H9 (cell line): ENCODE data around the gene OVAAL. TPM values are rescaled to one million over a fixed set of nuclear protein-coding genes. Genes with fewer than 3 reads are reported as not detected.

ENCODE experiments used
- DNase-seq: peaks from one replicate; pipeline ENCODE4 v3.0.0-alpha.2; 2017
- H2AFZ ChIP-seq: one replicate; pipeline ENCODE4 v1.6.1; 2013; ENCODE audit warnings: mild to moderate bottlenecking, low read length, control low read depth, moderate library complexity
- H2AK5ac ChIP-seq: 2 replicates; pipeline ENCODE4 v1.6.1; 2013; ENCODE audit warnings: low read length, control low read depth, mixed read lengths; ENCODE audit not compliant: insufficient read length
- H2BK120ac ChIP-seq: one replicate; pipeline ENCODE4 v1.6.1; 2013; ENCODE audit warnings: low read depth, mild to moderate bottlenecking, low read length, control low read depth, inconsistent platforms; ENCODE audit not compliant: poor library complexity, severe bottlenecking
- H2BK12ac ChIP-seq: 2 replicates; pipeline ENCODE4 v1.6.1; 2013; ENCODE audit warnings: low read length, control low read depth, mixed read lengths, low read depth; ENCODE audit not compliant: insufficient read length
- H2BK15ac ChIP-seq: 2 replicates; pipeline ENCODE4 v1.6.1; 2013; ENCODE audit warnings: low read depth, low read length, control low read depth
- H2BK20ac ChIP-seq: one replicate; pipeline ENCODE4 v1.6.1; 2013; ENCODE audit warnings: low read depth, mild to moderate bottlenecking, low read length, control low read depth, inconsistent platforms; ENCODE audit not compliant: poor library complexity, severe bottlenecking
- H2BK5ac ChIP-seq: 2 replicates; pipeline ENCODE4 v1.6.1; 2013; ENCODE audit warnings: low read length, control low read depth, mixed read lengths; ENCODE audit not compliant: insufficient read length
- H3K14ac ChIP-seq: 2 replicates; pipeline ENCODE4 v1.6.1; 2013; ENCODE audit warnings: low read length, control low read depth; ENCODE audit not compliant: insufficient read depth
- H3K18ac ChIP-seq: 2 replicates; pipeline ENCODE4 v1.6.1; 2013; ENCODE audit warnings: low read depth, mild to moderate bottlenecking, mixed read lengths, low read length, control low read depth; ENCODE audit not compliant: insufficient read length
- H3K23ac ChIP-seq: 2 replicates; pipeline ENCODE4 v1.6.1; 2013; ENCODE audit warnings: low read length, control low read depth, mixed read lengths, low read depth; ENCODE audit not compliant: insufficient read length
- H3K23me2 ChIP-seq: 2 replicates; pipeline ENCODE4 v1.6.1; 2013; ENCODE audit warnings: low read depth, mild to moderate bottlenecking, mixed read lengths, low read length, control low read depth; ENCODE audit not compliant: insufficient read length, poor library complexity, severe bottlenecking
- H3K27ac ChIP-seq: 2 replicates; pipeline ENCODE4 v1.5.1; 2013; ENCODE audit warnings: low read length, control low read depth, mixed read lengths, low read depth; ENCODE audit not compliant: insufficient read length
- H3K27me3 ChIP-seq: 2 replicates; pipeline ENCODE4 v1.6.1; 2013; ENCODE audit warnings: low read length, control low read depth, inconsistent platforms; ENCODE audit not compliant: insufficient read depth
- H3K4ac ChIP-seq: 2 replicates; pipeline ENCODE4 v1.6.1; 2013; ENCODE audit warnings: low read depth, mild to moderate bottlenecking, control low read depth, inconsistent platforms, low read length, moderate library complexity
- H3K4me1 ChIP-seq: 2 replicates; pipeline ENCODE4 v1.6.1; 2013; ENCODE audit warnings: low read length, control low read depth, inconsistent platforms; ENCODE audit not compliant: insufficient read depth
- H3K4me2 ChIP-seq: 2 replicates; pipeline ENCODE4 v1.6.1; 2013; ENCODE audit warnings: low read length, control low read depth, mixed read lengths; ENCODE audit not compliant: insufficient read length, insufficient read depth
- H3K56ac ChIP-seq: 2 replicates; pipeline ENCODE4 v1.6.1; 2013; ENCODE audit warnings: low read depth, mild to moderate bottlenecking, mixed read lengths, low read length, control low read depth; ENCODE audit not compliant: insufficient read length
- H3K79me1 ChIP-seq: 2 replicates; pipeline ENCODE4 v1.6.1; 2013; ENCODE audit warnings: low read depth, mild to moderate bottlenecking, moderate library complexity, low read length, control low read depth, inconsistent platforms; ENCODE audit not compliant: insufficient read depth, poor library complexity, severe bottlenecking
- H3K79me2 ChIP-seq: 2 replicates; pipeline ENCODE4 v1.6.1; 2013; ENCODE audit warnings: low read length, control low read depth, inconsistent platforms; ENCODE audit not compliant: insufficient read depth
- H3K9ac ChIP-seq: 2 replicates; pipeline ENCODE4 v1.6.1; 2013; ENCODE audit warnings: low read length, control low read depth, mixed read lengths; ENCODE audit not compliant: insufficient read length; ENCODE audit errors: extremely low read depth
- H3K9me3 ChIP-seq: one replicate; pipeline ENCODE4 v1.6.1; 2013; ENCODE audit warnings: low read depth, low read length, inconsistent platforms; ENCODE audit not compliant: control insufficient read depth
- H3T11ph ChIP-seq: one replicate; pipeline ENCODE4 v1.6.1; 2013; ENCODE audit warnings: mild to moderate bottlenecking, low read length, control low read depth, inconsistent platforms
- H4K20me1 ChIP-seq: one replicate; pipeline ENCODE4 v1.6.1; 2013; ENCODE audit not compliant: control insufficient read depth, insufficient read length, insufficient read depth
- H4K5ac ChIP-seq: 2 replicates; pipeline ENCODE4 v1.6.1; 2013; ENCODE audit warnings: low read depth, mild to moderate bottlenecking, mixed read lengths, low read length, control low read depth; ENCODE audit not compliant: insufficient read length
- H4K8ac ChIP-seq: replicated peaks from 2 replicates; pipeline ENCODE4 v1.6.1; 2013; ENCODE audit warnings: low read length, control low read depth, mixed read lengths, low read depth; ENCODE audit not compliant: insufficient read length
- H4K91ac ChIP-seq: 2 replicates; pipeline ENCODE4 v1.6.1; 2013; ENCODE audit warnings: low read depth, mild to moderate bottlenecking, moderate library complexity, mixed read lengths, low read length, control low read depth; ENCODE audit not compliant: insufficient read length
- H3K27ac Mint-ChIP-seq, 3 experiments: 2 replicates in 2 of 3; 3 replicates in 1 of 3; pipeline ENCODE4 v1.8.0; 2020 to 2021; ENCODE audit warnings: mixed read lengths in 3 of 3, mild to moderate bottlenecking in 1 of 3, moderate library complexity in 1 of 3
- H3K27me3 Mint-ChIP-seq: 2 replicates; pipeline ENCODE4 v1.8.0; 2021; ENCODE audit warnings: low read depth, mild to moderate bottlenecking, moderate library complexity, mixed read lengths
- H3K36me3 Mint-ChIP-seq, 3 experiments: 2 replicates in 2 of 3; 3 replicates in 1 of 3; pipeline ENCODE4 v1.8.0; 2020 to 2021; ENCODE audit warnings: low read depth in 3 of 3, mixed read lengths in 3 of 3; ENCODE audit not compliant: insufficient read depth in 1 of 3
- H3K4me1 Mint-ChIP-seq, 2 experiments: 2 replicates each; pipeline ENCODE4 v1.8.0; 2020; ENCODE audit warnings: mixed read lengths in 2 of 2
- H3K4me3 Mint-ChIP-seq, 2 experiments: 2 replicates in 1 of 2; 3 replicates in 1 of 2; pipeline ENCODE4 v1.8.0; 2020 to 2021; ENCODE audit warnings: mild to moderate bottlenecking in 2 of 2, mixed read lengths in 2 of 2, moderate library complexity in 1 of 2
- H3K9me3 Mint-ChIP-seq, 2 experiments: 2 replicates in 1 of 2; 3 replicates in 1 of 2; pipeline ENCODE4 v1.8.0; 2020; ENCODE audit warnings: mild to moderate bottlenecking in 2 of 2, mixed read lengths in 2 of 2, moderate library complexity in 1 of 2
- CTCF ChIP-seq: fragments of 200-600 bp; sonication (generic); conservative IDR thresholded peaks from 3 replicates; pipeline ENCODE4 v1.8.0; 2021; ENCODE audit warnings: antibody characterized with exemption, mild to moderate bottlenecking
- WGBS: extraction: QIAGEN DNeasy Blood & Tissue Kit; methylation state at CpG from one replicate; pipeline ENCODE4 v1.1.7; 2013; ENCODE audit warnings: missing lambda C conversion rate, low lambda C conversion rate, mixed read lengths; ENCODE audit not compliant: insufficient read length; ENCODE audit errors: extremely low coverage; 5-methylcytosine and 5-hydroxymethylcytosine counted together
- total RNA-seq: library from RNA; stranded (reverse); gene quantifications from 2 replicates; pipeline ENCODE4 v1.2.1, GENCODE V29; 2021

OVAAL gene
- total RNA-seq, 1 experiment from 2014 or later, result not detected

- H3K36me3 Mint-ChIP-seq, result no peaks in the 10 kb centered on the region
- no peak overlapping the region for H3K56ac ChIP-seq
- peaks cover 17 to 30% of the 10 kb centered on the region in 2 experiments for H3K4me1 Mint-ChIP-seq
- H4K91ac ChIP-seq, result no peak overlapping the region
- no peak overlapping the region for H3K23ac ChIP-seq
- no peaks in the 10 kb centered on the region for H4K20me1 ChIP-seq
- no peak overlapping the region for H4K8ac ChIP-seq
- H2BK5ac ChIP-seq, result no peak overlapping the region
- H3K4me3 Mint-ChIP-seq, result no peak overlapping the region
- H2BK120ac ChIP-seq, result no peak overlapping the region
- H2BK12ac ChIP-seq, result no peak overlapping the region
- H3K14ac ChIP-seq, result no peak overlapping the region
- no peaks in the 10 kb centered on the region for H3K9me3 Mint-ChIP-seq
- H3K4me2 ChIP-seq, result no peak overlapping the region
- no peak for DNase-seq
- H3K27ac Mint-ChIP-seq, result peak overlapping the region in 1 of 3 experiments; percentile 13; a peak in 1 of 7 replicates
- no peak for TF ChIP-seq CTCF
- no peak overlapping the region for H4K5ac ChIP-seq
- H3K18ac ChIP-seq, result no peak overlapping the region
- H3T11ph ChIP-seq, result no peak overlapping the region
- H3K79me2 ChIP-seq, result no peaks in the 10 kb centered on the region
- H3K27me3 ChIP-seq, result no peaks in the 10 kb centered on the region
- H3K23me2 ChIP-seq, result no peaks in the 10 kb centered on the region
- H3K9me3 ChIP-seq, result no peaks in the 10 kb centered on the region
- H2BK15ac ChIP-seq, result no peak overlapping the region
- H2BK20ac ChIP-seq, result no peak overlapping the region
- H3K27ac ChIP-seq, result no peak overlapping the region
- H2AK5ac ChIP-seq, result no peak overlapping the region
- H3K4me1 ChIP-seq, result peaks cover 2% of the 10 kb centered on the region; the same call in 1 of the 2 replicates
- no peak overlapping the region for H3K9ac ChIP-seq
- H3K4ac ChIP-seq, result no peak overlapping the region
- no CpG with 5 or more reads among the region's 7 CpGs for WGBS
- no peaks in the 10 kb centered on the region for H3K79me1 ChIP-seq
- H2AFZ ChIP-seq, result no peak overlapping the region
- no peaks in the 10 kb centered on the region for H3K27me3 Mint-ChIP-seq
Measured at GRCh38 chr1:180524915-180525714, 33.6 kb upstream of the OVAAL start.
